GM12878 (cell line): ENCODE measurements around the gene MUC16. TPM values are rescaled to one million over a fixed set of nuclear protein-coding genes. Genes with fewer than 3 reads are reported as not detected.

Source experiments
- ATAC-seq: fragments of 200-7000 bp; cut with Tn5 transposase; 3 replicates; pipeline ENCODE4 v1.9.1; 2020; ENCODE audit warnings: mild to moderate bottlenecking, moderate library complexity
- BruUV-seq: library from RNA; stranded (reverse); fragments of 400-500 nt; replicated peaks from 2 replicates; lab custom pipeline; 2021; lab: Mats Ljungman, UMichigan
- CTCF ChIA-PET: fragments of 300-600 bp; sonication (Branson Sonifier 250); formaldehyde crosslinking; extraction: SDS; loops from one replicate; lab custom pipeline; 2021; ENCODE audit warnings: inconsistent platforms; lab: Yijun Ruan, JAX
- POLR2A ChIA-PET: fragments of 350-600 bp; formaldehyde crosslinking; extraction: SDS; loops from one replicate; lab custom pipeline; 2021; ENCODE audit warnings: inconsistent platforms; lab: Charles Lee
- RAD21 ChIA-PET: fragments of 300-600 bp; sonication (Branson Sonifier 250); formaldehyde crosslinking; loops from one replicate; lab custom pipeline; 2023; ENCODE audit warnings: antibody characterized with exemption; ENCODE audit not compliant: unreplicated experiment; lab: Charles Lee
- SMC1A ChIA-PET: fragments of 300-600 bp; sonication (Branson Sonifier 250); formaldehyde crosslinking; loops from one replicate; lab custom pipeline; 2023; ENCODE audit not compliant: unreplicated experiment, uncharacterized antibody; lab: Charles Lee
- DNase-seq: peaks from one replicate; pipeline ENCODE4 v3.0.0-alpha.2; 2011; ENCODE audit warnings: low read depth, low spot score
- FAIRE-seq: peaks from 3 replicates; lab custom pipeline; 2011; peaks lifted over from hg19 to GRCh38; lab: Jason Lieb, UNC
- H2AFZ ChIP-seq: 2 replicates; pipeline ENCODE4 v1.6.0; 2011; ENCODE audit warnings: low read depth, low read length, control low read depth; ENCODE audit not compliant: control insufficient read depth
- H3K27ac ChIP-seq: 2 replicates; pipeline ENCODE4 v1.5.1; 2011; ENCODE audit warnings: control low read depth; ENCODE audit not compliant: control insufficient read depth, insufficient read depth
- H3K27me3 ChIP-seq, 2 experiments: replicated peaks in 1 of 2; 2 replicates each; pipeline versions ENCODE4 v1.6.0 to v1.6.1; 2011; ENCODE audit warnings: low read length in 1 of 2; ENCODE audit not compliant: control insufficient read depth in 2 of 2, insufficient read depth in 2 of 2
- H3K36me3 ChIP-seq, 2 experiments: 2 replicates each; pipeline ENCODE4 v1.5.1; 2011; ENCODE audit warnings: low read length in 1 of 2; ENCODE audit not compliant: control insufficient read depth in 2 of 2, insufficient read depth in 2 of 2
- H3K4me1 ChIP-seq: 2 replicates; pipeline ENCODE4 v1.6.1; 2011; ENCODE audit warnings: mild to moderate bottlenecking, low read length, moderate library complexity, mixed read lengths; ENCODE audit not compliant: control insufficient read depth, insufficient read depth
- H3K4me2 ChIP-seq: 2 replicates; pipeline ENCODE4 v1.6.0; 2011; ENCODE audit warnings: control low read depth; ENCODE audit not compliant: control insufficient read depth, insufficient read depth
- H3K4me3 ChIP-seq: fragments of 200-600 bp; sonication (generic); 2 replicates; pipeline ENCODE4 v1.5.1; 2016
- H3K79me2 ChIP-seq: 2 replicates; pipeline ENCODE4 v1.6.0; 2011; ENCODE audit warnings: low read length; ENCODE audit not compliant: control insufficient read depth, insufficient read depth
- H3K9ac ChIP-seq: 2 replicates; pipeline ENCODE4 v1.8.0; 2011; ENCODE audit warnings: low read length, control low read depth, mixed read lengths; ENCODE audit not compliant: control insufficient read depth, insufficient read depth
- H3K9me3 ChIP-seq: replicated peaks from 3 replicates; pipeline ENCODE4 v1.5.1; 2011; ENCODE audit warnings: mild to moderate bottlenecking, low read length; ENCODE audit not compliant: control insufficient read depth, insufficient read depth
- H4K20me1 ChIP-seq: 2 replicates; pipeline ENCODE4 v1.6.0; 2011; ENCODE audit not compliant: control insufficient read depth, insufficient read depth
- CEBPB ChIP-seq, 2 experiments: fragments of 150-350 bp in 1 of 2; IDR thresholded peaks; 2 replicates each; pipeline ENCODE4 v1.6.1; 2012 to 2014; ENCODE audit warnings: low read depth in 2 of 2, low read length in 2 of 2, borderline replicate concordance in 1 of 2, inconsistent platforms in 1 of 2
- EGR1 ChIP-seq, 2 experiments: IDR thresholded peaks; 1 replicate in 1 of 2; 2 replicates in 1 of 2; pipeline ENCODE4 v1.6.1; 2011 to 2012; ENCODE audit warnings: low read depth in 2 of 2, low read length in 2 of 2, borderline replicate concordance in 1 of 2, mild to moderate bottlenecking in 1 of 2, moderate library complexity in 1 of 2
- EP300 ChIP-seq, 2 experiments: fragments of 150-350 bp in 1 of 2; IDR thresholded peaks; 2 replicates each; pipeline ENCODE4 v1.6.1; 2011 to 2012; ENCODE audit warnings: low read depth in 2 of 2, low read length in 2 of 2, borderline replicate concordance in 1 of 2, improper control_type of control experiment in 1 of 2, inconsistent platforms in 1 of 2; ENCODE audit not compliant: control insufficient read depth in 1 of 2
- KLF5 ChIP-seq: fragments of 450-650 bp; IDR thresholded peaks from 2 replicates; pipeline ENCODE4 v1.6.1; 2014; ENCODE audit warnings: mild to moderate bottlenecking; ENCODE audit not compliant: partially characterized antibody
- POU2F2 ChIP-seq: IDR thresholded peaks from 3 replicates; pipeline ENCODE4 v1.6.1; 2011; ENCODE audit warnings: low read depth, mild to moderate bottlenecking, low read length, borderline replicate concordance
- RAD51 ChIP-seq: fragments of 450-650 bp; IDR thresholded peaks from 2 replicates; pipeline ENCODE4 v1.6.1; 2016; ENCODE audit warnings: moderate library complexity, mild to moderate bottlenecking, inconsistent platforms
- ZNF622 ChIP-seq: fragments of 450-650 bp; IDR thresholded peaks from 2 replicates; pipeline ENCODE4 v1.6.1; 2017; ENCODE audit warnings: mild to moderate bottlenecking, inconsistent platforms
- WGBS: methylation state at CpG from one replicate; pipeline ENCODE4 v1.1.6; 2016; ENCODE audit warnings: low lambda C conversion rate; ENCODE audit not compliant: insufficient replicate concordance, insufficient coverage; ENCODE audit errors: missing lambda C conversion rate; 5-methylcytosine and 5-hydroxymethylcytosine counted together
- in situ Hi-C: fragments of 300-500 bp; cut with MboI; formaldehyde crosslinking; loops from 9 replicates; pipeline ENCODE4 v1.14.3; 2018; ENCODE audit warnings: mixed read lengths
- intact Hi-C: fragments of 100-400 bp; cut with micrococcal nuclease; formaldehyde crosslinking; loops from one replicate; pipeline ENCODE4 v1.14.2; 2022; ENCODE audit not compliant: unreplicated experiment
- polyA plus RNA-seq, 11 experiments: library from polyadenylated mRNA; depleted of rRNA in 4 of 11; unstranded in 6 of 11; stranded (reverse) in 5 of 11; fragments of >200 nt; fragmentation: Nextera tagmentation in 4 of 11; fragmentation: Illumina TruSeq in 1 of 11; extraction: Ambion mirVana in 4 of 11; extraction: Trizol in 1 of 11; gene quantifications; 1 replicate in 1 of 11; 2 replicates in 10 of 11; pipeline versions ENCODE4 v1.2.1 to v1.2.3, GENCODE V29; 2011 to 2016; ENCODE audit warnings: inconsistent platforms in 2 of 11, missing spikeins in 2 of 11, low read depth in 1 of 11
- total RNA-seq, 4 experiments: library from RNA; depleted of rRNA in 3 of 4; stranded (reverse); fragments of >200 nt in 3 of 4; fragmentation: Illumina TruSeq in 1 of 4; extraction: Trizol in 1 of 4; gene quantifications; 2 replicates each; pipeline versions ENCODE4 v1.2.1 to v1.2.3, GENCODE V29; 2013 to 2021
- TF ChIP-seq, protein P1 (sequence below): fragments of 450-650 bp; IDR thresholded peaks from 2 replicates; pipeline ENCODE4 v1.6.1; 2017; ENCODE audit warnings: mild to moderate bottlenecking, low read depth, inconsistent platforms; ENCODE audit not compliant: poor library complexity, severe bottlenecking
- TF ChIP-seq, protein P2 (sequence below): IDR thresholded peaks from 2 replicates; pipeline ENCODE4 v1.6.1; 2011; ENCODE audit warnings: borderline replicate concordance, low read depth, mild to moderate bottlenecking, moderate library complexity, mixed read lengths, low read length; ENCODE audit not compliant: insufficient read depth; ENCODE audit errors: extremely low read length

Gene MUC16
- total and polyA plus RNA-seq, 10 of the 15 experiments (the other 5 are each of a cell fraction or from before 2014, with no cell fraction given): under 0.01 TPM; not detected in 8

DNA sequence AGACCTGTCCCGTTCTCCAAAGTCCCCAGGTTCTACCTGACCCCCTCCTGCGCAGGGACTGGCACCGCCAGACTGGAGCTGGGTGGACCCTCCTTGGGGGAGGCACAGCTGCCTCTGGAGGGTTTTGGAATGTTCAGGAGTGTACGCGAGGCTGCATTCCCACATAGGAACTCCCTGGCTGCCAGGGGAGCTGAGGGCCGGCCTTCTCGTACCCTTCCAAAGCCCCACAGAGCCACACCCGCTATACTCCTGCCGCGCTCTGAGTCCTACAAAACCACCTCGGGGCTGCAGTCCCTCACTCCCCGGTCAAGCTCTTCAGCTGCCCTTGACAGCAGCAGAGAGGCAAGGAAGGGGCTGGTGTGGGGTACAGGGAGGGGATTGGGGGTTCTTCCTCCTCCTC is 484 bp upstream of the MUC16 start:
- Histone ChIP-seq H3K4me2 (no peak overlapping the region), H3K9ac (no peak overlapping the region), H3K79me2 (no peaks in the 10 kb centered on the region), H2AFZ (no peak overlapping the region), H3K4me1 (no peaks in the 10 kb centered on the region), H3K9me3 (no peaks in the 10 kb centered on the region; the same call in 2 of the 3 replicates), H3K27ac (no peak overlapping the region), H4K20me1 (no peaks in the 10 kb centered on the region), H3K27me3 (no peaks in the 10 kb centered on the region), H3K36me3 (no peaks in the 10 kb centered on the region), H3K4me3 (no peak overlapping the region)
- ChIA-PET SMC1A (no interaction called here), POLR2A (no interaction called here), RAD21 (no interaction called here), CTCF (no interaction called here)
- FAIRE-seq: no peak
- no peak for ATAC-seq
- intact Hi-C loops (no loop called here), in situ Hi-C loops (no loop called here)
- no peak for DNase-seq
- WGBS: 33% methylated on average over 12 of the region's 12 CpGs
- no TSS peak for BruUV-seq
- TF ChIP-seq, protein P1, sequence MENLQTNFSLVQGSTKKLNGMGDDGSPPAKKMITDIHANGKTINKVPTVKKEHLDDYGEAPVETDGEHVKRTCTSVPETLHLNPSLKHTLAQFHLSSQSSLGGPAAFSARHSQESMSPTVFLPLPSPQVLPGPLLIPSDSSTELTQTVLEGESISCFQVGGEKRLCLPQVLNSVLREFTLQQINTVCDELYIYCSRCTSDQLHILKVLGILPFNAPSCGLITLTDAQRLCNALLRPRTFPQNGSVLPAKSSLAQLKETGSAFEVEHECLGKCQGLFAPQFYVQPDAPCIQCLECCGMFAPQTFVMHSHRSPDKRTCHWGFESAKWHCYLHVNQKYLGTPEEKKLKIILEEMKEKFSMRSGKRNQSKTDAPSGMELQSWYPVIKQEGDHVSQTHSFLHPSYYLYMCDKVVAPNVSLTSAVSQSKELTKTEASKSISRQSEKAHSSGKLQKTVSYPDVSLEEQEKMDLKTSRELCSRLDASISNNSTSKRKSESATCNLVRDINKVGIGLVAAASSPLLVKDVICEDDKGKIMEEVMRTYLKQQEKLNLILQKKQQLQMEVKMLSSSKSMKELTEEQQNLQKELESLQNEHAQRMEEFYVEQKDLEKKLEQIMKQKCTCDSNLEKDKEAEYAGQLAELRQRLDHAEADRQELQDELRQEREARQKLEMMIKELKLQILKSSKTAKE: no peak
- TF ChIP-seq KLF5 (no peak), RAD51 (no peak), ZNF622 (no peak), CEBPB (IDR thresholded peaks at IDR 0.05; ENCODE audit: borderline replicate concordance in 1 of 2, low read depth in 2 of 2, low read length in 2 of 2) (no peak), POU2F2 (no peak), EP300 (IDR thresholded peaks at IDR 0.05; ENCODE audit: borderline replicate concordance in 1 of 2, control insufficient read depth in 1 of 2, low read depth in 2 of 2, low read length in 2 of 2) (no peak), EGR1 (IDR thresholded peaks at IDR 0.05; ENCODE audit: borderline replicate concordance in 1 of 2, low read depth in 2 of 2, low read length in 2 of 2) (no peak)
- TF ChIP-seq, protein P2, sequence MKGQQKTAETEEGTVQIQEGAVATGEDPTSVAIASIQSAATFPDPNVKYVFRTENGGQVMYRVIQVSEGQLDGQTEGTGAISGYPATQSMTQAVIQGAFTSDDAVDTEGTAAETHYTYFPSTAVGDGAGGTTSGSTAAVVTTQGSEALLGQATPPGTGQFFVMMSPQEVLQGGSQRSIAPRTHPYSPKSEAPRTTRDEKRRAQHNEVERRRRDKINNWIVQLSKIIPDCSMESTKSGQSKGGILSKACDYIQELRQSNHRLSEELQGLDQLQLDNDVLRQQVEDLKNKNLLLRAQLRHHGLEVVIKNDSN: no peak
